ENCODE results near the gene EXTL1.
A peak's percentile ranks its signal among the peaks of the same experiment; 100 is the strongest.

Gene EXTL1

GRCh38 chr1:26023009-26023408 is 1.4 kb downstream of the EXTL1 start:
- no peak for DNase-seq (ENCODE audit: low read depth)

- DNase-seq (ENCODE audit: low read depth) = no peak
Measured at GRCh38 chr1:26023826-26024225, 2.3 kb downstream of the EXTL1 start.

GRCh38 chr1:26025060-26025459 is 3.5 kb downstream of the EXTL1 start:
- no peak for DNase-seq (ENCODE audit: low read depth)

GRCh38 chr1:26025517-26025916 is 3.9 kb downstream of the EXTL1 start:
- no peak for DNase-seq (ENCODE audit: low read depth)

GRCh38 chr1:26027716-26028489 is 6.3 kb downstream of the EXTL1 start:
- no peak for DNase-seq (ENCODE audit: low read depth)

GRCh38 chr1:26028490-26028980 is 7.0 kb downstream of the EXTL1 start:
- no peak for DNase-seq (ENCODE audit: low read depth)

- no peak for DNase-seq (ENCODE audit: low read depth)
Measured at GRCh38 chr1:26029054-26029863, 7.7 kb downstream of the EXTL1 start.

GRCh38 chr1:26029864-26030481 is 8.4 kb downstream of the EXTL1 start:
- DNase-seq (ENCODE audit: low read depth) = no peak

GRCh38 chr1:26031196-26031595 is 9.6 kb downstream of the EXTL1 start:
- DNase-seq (ENCODE audit: low read depth) = no peak

GRCh38 chr1:26031611-26032220 is 10.1 kb downstream of the EXTL1 start:
- no peak for DNase-seq (ENCODE audit: low read depth)

GRCh38 chr1:26032656-26033357 is 11.2 kb downstream of the EXTL1 start:
- DNase-seq (ENCODE audit: low read depth) = no peak

GRCh38 chr1:26034504-26035202 is 13.1 kb downstream of the EXTL1 start:
- no peak for DNase-seq (ENCODE audit: low read depth)

- peak; percentile 86 for DNase-seq (ENCODE audit: low read depth)
Measured at GRCh38 chr1:26035203-26035958, 13.8 kb downstream of the EXTL1 start.

- peak; percentile 60 for DNase-seq (ENCODE audit: low read depth)
Measured at GRCh38 chr1:26035959-26036755, 14.6 kb downstream of the EXTL1 start.

- no peak for DNase-seq (ENCODE audit: low read depth)
Measured at GRCh38 chr1:26036756-26037281, 15.2 kb downstream of the EXTL1 start.

- no peak for DNase-seq (ENCODE audit: low read depth)
Measured at GRCh38 chr1:26037904-26038303, 16.3 kb downstream of the EXTL1 start.

GRCh38 chr1:26038477-26038876 is 16.9 kb downstream of the EXTL1 start:
- DNase-seq (ENCODE audit: low read depth) = no peak

GRCh38 chr1:26038904-26039303 is 17.3 kb downstream of the EXTL1 start:
- no peak for DNase-seq (ENCODE audit: low read depth)

- DNase-seq (ENCODE audit: low read depth) = no peak
Measured at GRCh38 chr1:26041401-26041800, 19.8 kb downstream of the EXTL1 start.
